HepG2 (cell line): Measurements from ENCODE around the gene ARL15. TPM values are rescaled to one million over a fixed set of nuclear protein-coding genes. Genes with fewer than 3 reads are reported as not detected.

ENCODE experiments used
- ATAC-seq: fragments of 200-7000 bp; cut with Tn5 transposase; 3 replicates; pipeline ENCODE4 v1.9.1; 2020; ENCODE audit warnings: mild to moderate bottlenecking, moderate library complexity
- BruUV-seq: library from RNA; stranded (reverse); fragments of 400-500 nt; replicated peaks from 2 replicates; lab custom pipeline; 2021; lab: Mats Ljungman, UMichigan
- CTCF ChIA-PET: fragments of 300-600 bp; formaldehyde crosslinking; extraction: SDS; loops from one replicate; lab custom pipeline; 2021; ENCODE audit warnings: low total read pairs, inconsistent platforms, low intra/inter-chr PET ratio; lab: Yijun Ruan, JAX
- POLR2A ChIA-PET: fragments of 350-600 bp; sonication (Branson Sonifier 250); formaldehyde crosslinking; loops from one replicate; lab custom pipeline; 2020; ENCODE audit warnings: antibody characterized with exemption, inconsistent platforms; lab: Yijun Ruan, JAX
- DNase-seq: peaks from one replicate; pipeline ENCODE4 v3.0.0-alpha.2; 2015; ENCODE audit warnings: low spot score
- FAIRE-seq: peaks from 3 replicates; lab custom pipeline; 2011; peaks lifted over from hg19 to GRCh38; lab: Jason Lieb, UNC
- H2AFZ ChIP-seq: one replicate; pipeline ENCODE4 v1.6.1; 2011; ENCODE audit warnings: low read length, inconsistent platforms
- H3K27ac ChIP-seq: fragments of 300-600 bp; 3 replicates; pipeline ENCODE4 v1.8.0; 2011; ENCODE audit warnings: mixed run types, mild to moderate bottlenecking, mixed read lengths, low read length, inconsistent platforms; ENCODE audit not compliant: insufficient read depth; ENCODE audit errors: extremely low read length
- H3K27me3 ChIP-seq, 2 experiments: fragments of 200-600 bp in 1 of 2; 2 replicates in 1 of 2; 3 replicates in 1 of 2; pipeline versions ENCODE4 v1.6.0 to v1.8.0; 2011; ENCODE audit warnings: low read length in 2 of 2, mild to moderate bottlenecking in 2 of 2, moderate library complexity in 2 of 2, inconsistent platforms in 1 of 2; ENCODE audit not compliant: insufficient read depth in 2 of 2, control insufficient read depth in 1 of 2
- H3K36me3 ChIP-seq, 2 experiments: fragments of 200-600 bp in 1 of 2; replicated peaks in 1 of 2; 2 replicates in 1 of 2; 3 replicates in 1 of 2; pipeline versions ENCODE4 v1.5.1 to v1.8.0; 2011; ENCODE audit warnings: low read length in 2 of 2, inconsistent platforms in 1 of 2; ENCODE audit not compliant: insufficient read depth in 2 of 2, control insufficient read depth in 1 of 2
- H3K4me1 ChIP-seq: 2 replicates; pipeline ENCODE4 v1.5.1; 2012; ENCODE audit warnings: low read length, inconsistent platforms; ENCODE audit not compliant: insufficient read depth
- H3K4me2 ChIP-seq: 2 replicates; pipeline ENCODE4 v1.6.0; 2011; ENCODE audit warnings: low read depth, low read length, inconsistent platforms
- H3K4me3 ChIP-seq, 3 experiments: fragments of 200-600 bp in 1 of 3; sonication (generic), shearing (Covaris generic) in 1 of 3; replicated peaks in 1 of 3; 2 replicates each; pipeline ENCODE4 v1.5.1; 2011 to 2016; ENCODE audit warnings: low read length in 3 of 3, inconsistent platforms in 2 of 3, low read depth in 2 of 3, mild to moderate bottlenecking in 2 of 3, control low read depth in 1 of 3, mixed read lengths in 1 of 3; ENCODE audit not compliant: insufficient read depth in 1 of 3
- H3K79me2 ChIP-seq: one replicate; pipeline ENCODE4 v1.6.1; 2011; ENCODE audit warnings: low read length, inconsistent platforms; ENCODE audit not compliant: insufficient read depth
- H3K9ac ChIP-seq: 2 replicates; pipeline ENCODE4 v1.6.0; 2011; ENCODE audit warnings: mild to moderate bottlenecking, low read depth, low read length, inconsistent platforms; ENCODE audit not compliant: insufficient read depth
- H3K9me3 ChIP-seq: 2 replicates; pipeline ENCODE4 v1.5.1; 2012; ENCODE audit warnings: mild to moderate bottlenecking, low read length
- H4K20me1 ChIP-seq: 2 replicates; pipeline ENCODE4 v1.6.0; 2011; ENCODE audit warnings: inconsistent platforms, mild to moderate bottlenecking, low read length, moderate library complexity; ENCODE audit not compliant: insufficient read depth
- ARNTL ChIP-seq: sonication (generic); formaldehyde crosslinking; IDR thresholded peaks from 2 replicates; pipeline ENCODE4 v1.4.0; 2020; ENCODE audit warnings: mild to moderate bottlenecking, missing genetic modification reagents
- ATF1 ChIP-seq: IDR thresholded peaks from 2 replicates; pipeline ENCODE4 v1.6.1; 2016; ENCODE audit warnings: mild to moderate bottlenecking, control low read depth
- HHEX ChIP-seq: IDR thresholded peaks from 2 replicates; pipeline ENCODE4 v1.6.1; 2016; ENCODE audit warnings: control low read depth
- HMGA1 ChIP-seq: sonication (generic); formaldehyde crosslinking; conservative IDR thresholded peaks from 2 replicates; pipeline ENCODE4 v1.4.0; 2020; ENCODE audit warnings: missing genetic modification reagents
- MYNN ChIP-seq: sonication (generic); formaldehyde crosslinking; IDR thresholded peaks from 2 replicates; pipeline ENCODE4 v1.4.0; 2020; ENCODE audit warnings: mild to moderate bottlenecking, low read depth, missing genetic modification reagents
- NR3C1 ChIP-seq: sonication (generic); formaldehyde crosslinking; IDR thresholded peaks from 2 replicates; pipeline ENCODE4 v1.4.0; 2020; ENCODE audit warnings: missing genetic modification reagents
- TAF15 ChIP-seq: fragments of 200-400 bp; formaldehyde crosslinking; IDR thresholded peaks from one replicate; pipeline ENCODE4 v1.6.1; 2018; ENCODE audit warnings: mild to moderate bottlenecking, low read depth, low read length; ENCODE audit not compliant: poor library complexity, severe bottlenecking
- ZKSCAN5 ChIP-seq: sonication (generic); formaldehyde crosslinking; IDR thresholded peaks from 2 replicates; pipeline ENCODE4 v1.5.1; 2020; ENCODE audit warnings: mild to moderate bottlenecking, missing genetic modification reagents
- ZNF501 ChIP-seq: sonication (generic); formaldehyde crosslinking; IDR thresholded peaks from 2 replicates; pipeline ENCODE4 v1.5.1; 2020; ENCODE audit warnings: mild to moderate bottlenecking, moderate library complexity, missing genetic modification reagents
- ZNF569 ChIP-seq: sonication (generic); formaldehyde crosslinking; IDR thresholded peaks from 2 replicates; pipeline ENCODE4 v1.5.0; 2020; ENCODE audit warnings: mild to moderate bottlenecking, missing genetic modification reagents, moderate library complexity, borderline replicate concordance
- ZNF660 ChIP-seq: sonication (generic); formaldehyde crosslinking; IDR thresholded peaks from 2 replicates; pipeline ENCODE4 v1.5.1; 2020; ENCODE audit warnings: mild to moderate bottlenecking, low read depth, missing genetic modification reagents, borderline replicate concordance
- WGBS: methylation state at CpG from one replicate; pipeline ENCODE4 v1.1.6; 2017; ENCODE audit warnings: low lambda C conversion rate; 5-methylcytosine and 5-hydroxymethylcytosine counted together
- in situ Hi-C: cut with HindIII; loops from 2 replicates; pipeline ENCODE4 v1.10.0; 2017; ENCODE audit warnings: low pct_unique_long_range_greater_than_20kb; ENCODE audit not compliant: extremely low pct_ligation_motif_present
- intact Hi-C: fragments of 100-400 bp; cut with micrococcal nuclease; formaldehyde crosslinking; loops from one replicate; pipeline ENCODE4 v1.10.0; 2022; ENCODE audit not compliant: unreplicated experiment
- polyA plus RNA-seq, 8 experiments: library from polyadenylated mRNA; depleted of rRNA in 3 of 8; stranded (reverse) in 7 of 8; unstranded in 1 of 8; fragments of >200 nt; fragmentation: Illumina TruSeq in 4 of 8; extraction: Trizol in 4 of 8; gene quantifications; 2 replicates each; pipeline versions ENCODE4 v1.2.1 to v1.2.3, GENCODE V29; 2011 to 2016; ENCODE audit warnings: low read depth in 4 of 8, missing spikeins in 1 of 8, mixed read lengths in 1 of 8; ENCODE audit not compliant: insufficient read depth in 1 of 8
- total RNA-seq, 5 experiments: library from RNA; depleted of rRNA; stranded (reverse); fragments of >200 nt; fragmentation: Illumina TruSeq; extraction: Trizol; gene quantifications; 2 replicates each; pipeline ENCODE4 v1.2.3, GENCODE V29; 2016; ENCODE audit warnings: low read depth in 1 of 5
- TF ChIP-seq, protein P1 (sequence below): sonication (generic); formaldehyde crosslinking; IDR thresholded peaks from 2 replicates; pipeline ENCODE4 v1.4.0; 2020; ENCODE audit warnings: missing genetic modification reagents
- TF ChIP-seq, protein P2 (sequence below): sonication (generic); formaldehyde crosslinking; conservative IDR thresholded peaks from 2 replicates; pipeline ENCODE4 v1.8.1; 2023; ENCODE audit warnings: missing genetic modification reagents

ARL15 gene
- total and polyA plus RNA-seq, 2 of the 13 experiments (the other 11 are each of a cell fraction or from before 2014, with no cell fraction given) = 2.5 to 7.7 TPM

DNA sequence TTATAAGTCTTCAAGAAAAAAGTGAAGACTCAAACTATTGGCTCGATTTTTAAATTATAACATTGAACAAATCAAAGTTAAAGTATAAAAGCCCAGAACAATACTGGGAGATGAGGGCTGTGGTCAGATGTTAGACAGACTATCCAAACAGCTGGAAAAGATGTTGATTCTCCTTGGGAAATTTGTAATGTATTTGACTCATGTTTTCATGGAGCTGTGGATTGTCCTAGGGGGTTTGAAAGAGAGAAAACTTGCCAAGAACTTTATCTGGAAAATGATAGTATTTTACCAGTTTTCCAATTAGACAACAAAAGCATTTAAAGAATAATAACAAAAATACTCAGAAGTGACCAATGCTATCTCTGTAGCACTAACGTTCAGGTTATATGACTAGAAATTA lies 339.2 kb downstream of the ARL15 start:
- no peak overlapping the region for H2AFZ ChIP-seq
- no TSS peak for BruUV-seq
- no peak overlapping the region for H3K9ac ChIP-seq
- WGBS = 50% methylated on average over 2 of the region's 2 CpGs
- POLR2A ChIA-PET = no interaction called here
- DNase-seq = no peak
- no peaks in the 10 kb centered on the region for H3K36me3 ChIP-seq
- no peaks in the 10 kb centered on the region for H4K20me1 ChIP-seq
- no peak overlapping the region for H3K27ac ChIP-seq
- no peak overlapping the region for H3K4me2 ChIP-seq
- no peaks in the 10 kb centered on the region for H3K27me3 ChIP-seq
- CTCF ChIA-PET = no interaction called here
- no peak for FAIRE-seq
- H3K79me2 ChIP-seq = no peaks in the 10 kb centered on the region
- TF ChIP-seq NR3C1 (CRISPR knock-in tag) (no peak), MYNN (no peak), ZKSCAN5 (CRISPR knock-in tag) (no peak), HHEX (CRISPR knock-in tag) (no peak), ZNF660 (CRISPR knock-in tag) (no peak), ZNF501 (no peak), HMGA1 (no peak), ZNF569 (no peak), ATF1 (CRISPR knock-in tag) (no peak), TAF15 (no peak), ARNTL (CRISPR knock-in tag) (no peak)
- TF ChIP-seq, protein P1, sequence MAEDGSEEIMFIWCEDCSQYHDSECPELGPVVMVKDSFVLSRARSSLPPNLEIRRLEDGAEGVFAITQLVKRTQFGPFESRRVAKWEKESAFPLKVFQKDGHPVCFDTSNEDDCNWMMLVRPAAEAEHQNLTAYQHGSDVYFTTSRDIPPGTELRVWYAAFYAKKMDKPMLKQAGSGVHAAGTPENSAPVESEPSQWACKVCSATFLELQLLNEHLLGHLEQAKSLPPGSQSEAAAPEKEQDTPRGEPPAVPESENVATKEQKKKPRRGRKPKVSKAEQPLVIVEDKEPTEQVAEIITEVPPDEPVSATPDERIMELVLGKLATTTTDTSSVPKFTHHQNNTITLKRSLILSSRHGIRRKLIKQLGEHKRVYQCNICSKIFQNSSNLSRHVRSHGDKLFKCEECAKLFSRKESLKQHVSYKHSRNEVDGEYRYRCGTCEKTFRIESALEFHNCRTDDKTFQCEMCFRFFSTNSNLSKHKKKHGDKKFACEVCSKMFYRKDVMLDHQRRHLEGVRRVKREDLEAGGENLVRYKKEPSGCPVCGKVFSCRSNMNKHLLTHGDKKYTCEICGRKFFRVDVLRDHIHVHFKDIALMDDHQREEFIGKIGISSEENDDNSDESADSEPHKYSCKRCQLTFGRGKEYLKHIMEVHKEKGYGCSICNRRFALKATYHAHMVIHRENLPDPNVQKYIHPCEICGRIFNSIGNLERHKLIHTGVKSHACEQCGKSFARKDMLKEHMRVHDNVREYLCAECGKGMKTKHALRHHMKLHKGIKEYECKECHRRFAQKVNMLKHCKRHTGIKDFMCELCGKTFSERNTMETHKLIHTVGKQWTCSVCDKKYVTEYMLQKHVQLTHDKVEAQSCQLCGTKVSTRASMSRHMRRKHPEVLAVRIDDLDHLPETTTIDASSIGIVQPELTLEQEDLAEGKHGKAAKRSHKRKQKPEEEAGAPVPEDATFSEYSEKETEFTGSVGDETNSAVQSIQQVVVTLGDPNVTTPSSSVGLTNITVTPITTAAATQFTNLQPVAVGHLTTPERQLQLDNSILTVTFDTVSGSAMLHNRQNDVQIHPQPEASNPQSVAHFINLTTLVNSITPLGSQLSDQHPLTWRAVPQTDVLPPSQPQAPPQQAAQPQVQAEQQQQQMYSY = no peak
- TF ChIP-seq, protein P2, sequence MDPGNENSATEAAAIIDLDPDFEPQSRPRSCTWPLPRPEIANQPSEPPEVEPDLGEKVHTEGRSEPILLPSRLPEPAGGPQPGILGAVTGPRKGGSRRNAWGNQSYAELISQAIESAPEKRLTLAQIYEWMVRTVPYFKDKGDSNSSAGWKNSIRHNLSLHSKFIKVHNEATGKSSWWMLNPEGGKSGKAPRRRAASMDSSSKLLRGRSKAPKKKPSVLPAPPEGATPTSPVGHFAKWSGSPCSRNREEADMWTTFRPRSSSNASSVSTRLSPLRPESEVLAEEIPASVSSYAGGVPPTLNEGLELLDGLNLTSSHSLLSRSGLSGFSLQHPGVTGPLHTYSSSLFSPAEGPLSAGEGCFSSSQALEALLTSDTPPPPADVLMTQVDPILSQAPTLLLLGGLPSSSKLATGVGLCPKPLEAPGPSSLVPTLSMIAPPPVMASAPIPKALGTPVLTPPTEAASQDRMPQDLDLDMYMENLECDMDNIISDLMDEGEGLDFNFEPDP (CRISPR knock-in tag) = no peak
- intact Hi-C loops (no loop called here), in situ Hi-C loops (no loop called here)
- ATAC-seq = no peak
- H3K4me3 ChIP-seq = no peak overlapping the region
- no peaks in the 10 kb centered on the region; the same call in 1 of the 2 replicates for H3K4me1 ChIP-seq
- no peaks in the 10 kb centered on the region for H3K9me3 ChIP-seq
